ACHN (cell line): Measurements from ENCODE around the gene EMB.
"Not testable (repeated sequence)": the region's sequence is repeated elsewhere in the genome, so short reads cannot be mapped to it uniquely, and the experiment has no call there.

ENCODE experiments used
- DNase-seq: peaks from one replicate; pipeline ENCODE4 v3.0.0-alpha.2; 2015
- in situ Hi-C: cut with HindIII; loops from 2 replicates; pipeline ENCODE4 v1.10.0; 2017; ENCODE audit warnings: low sequenced_read_pairs, low pct_ligation_motif_present, low pct_unique_long_range_greater_than_20kb

EMB gene

GRCh38 chr5:50364535-50365309, 76.4 kb downstream of the EMB start:
- DNase-seq, in situ Hi-C loops: not testable (repeated sequence)

GRCh38 chr5:50359187-50359586, 81.9 kb downstream of the EMB start:
- in situ Hi-C loops: no loop called here
- no peak for DNase-seq

- no peak for DNase-seq
- in situ Hi-C loops: no loop called here
Measured at GRCh38 chr5:50352382-50352781, 88.7 kb downstream of the EMB start.
